GM23338 (cell line): ENCODE results near the gene TMEM43. TPM values are rescaled to one million over a fixed set of nuclear protein-coding genes. Genes with fewer than 3 reads are reported as not detected.
"Not testable (repeated sequence)": the region's sequence is repeated elsewhere in the genome, so short reads cannot be mapped to it uniquely, and the experiment has no call there.

Experiments
- ATAC-seq: fragments of 200-7000 bp; cut with Tn5 transposase; 3 replicates; pipeline ENCODE4 v1.9.1; 2020
- DNase-seq: peaks from one replicate; pipeline ENCODE4 v3.0.0-alpha.2; 2015; ENCODE audit warnings: low spot score
- H2AFZ ChIP-seq: fragments of 200-600 bp; sonication (generic); 2 replicates; pipeline ENCODE4 v1.8.0; 2016; ENCODE audit warnings: antibody characterized with exemption, mild to moderate bottlenecking, moderate library complexity
- H3F3A ChIP-seq: fragments of 200-600 bp; sonication (generic); replicated peaks from 2 replicates; pipeline ENCODE4 v1.8.0; 2017; ENCODE audit warnings: antibody characterized with exemption, mixed run types, low read depth
- H3K27ac ChIP-seq: fragments of 200-600 bp; sonication (generic); 2 replicates; pipeline ENCODE4 v1.6.1; 2016; ENCODE audit warnings: low read depth
- H3K27me3 ChIP-seq: fragments of 200-600 bp; sonication (generic); 2 replicates; pipeline ENCODE4 v1.8.0; 2016; ENCODE audit warnings: mild to moderate bottlenecking, mixed run types, moderate library complexity; ENCODE audit not compliant: insufficient read depth
- H3K36me3 ChIP-seq: fragments of 200-600 bp; sonication (generic); 2 replicates; pipeline ENCODE4 v1.8.0; 2016; ENCODE audit warnings: mild to moderate bottlenecking; ENCODE audit not compliant: insufficient read depth
- H3K4me1 ChIP-seq: fragments of 200-600 bp; sonication (generic); 2 replicates; pipeline ENCODE4 v1.8.0; 2016; ENCODE audit warnings: mild to moderate bottlenecking, moderate library complexity; ENCODE audit not compliant: insufficient read depth
- H3K4me2 ChIP-seq: fragments of 200-600 bp; sonication (generic); 2 replicates; pipeline ENCODE4 v1.7.1; 2017; ENCODE audit warnings: mixed run types
- H3K4me3 ChIP-seq: fragments of 200-600 bp; sonication (generic); 2 replicates; pipeline ENCODE4 v1.6.1; 2016; ENCODE audit warnings: mixed run types
- H3K79me2 ChIP-seq: fragments of 200-600 bp; sonication (generic); replicated peaks from 2 replicates; pipeline ENCODE4 v1.8.0; 2017; ENCODE audit warnings: mild to moderate bottlenecking; ENCODE audit not compliant: insufficient read depth
- H3K9me2 ChIP-seq: fragments of 200-600 bp; sonication (generic); 2 replicates; pipeline ENCODE4 v1.8.0; 2017; ENCODE audit not compliant: insufficient read depth
- H4K20me1 ChIP-seq: fragments of 200-600 bp; sonication (generic); replicated peaks from 2 replicates; pipeline ENCODE4 v1.8.0; 2017; ENCODE audit warnings: mild to moderate bottlenecking; ENCODE audit not compliant: insufficient read depth
- H3K27ac Mint-ChIP-seq: 2 replicates; pipeline ENCODE4 v1.8.0; 2020; ENCODE audit warnings: inconsistent platforms, mild to moderate bottlenecking, moderate library complexity, mixed read lengths
- H3K27me3 Mint-ChIP-seq: 3 replicates; pipeline ENCODE4 v1.8.0; 2022; ENCODE audit warnings: low read depth, mild to moderate bottlenecking, moderate library complexity, mixed read lengths, inconsistent platforms; ENCODE audit not compliant: insufficient read depth, poor library complexity
- H3K36me3 Mint-ChIP-seq: 3 replicates; pipeline ENCODE4 v1.8.0; 2021; ENCODE audit warnings: low read depth, mild to moderate bottlenecking, inconsistent platforms, moderate library complexity, mixed read lengths
- H3K4me1 Mint-ChIP-seq: 3 replicates; pipeline ENCODE4 v1.8.0; 2020; ENCODE audit warnings: mild to moderate bottlenecking, inconsistent platforms, mixed read lengths
- H3K4me3 Mint-ChIP-seq: 3 replicates; pipeline ENCODE4 v1.8.0; 2021; ENCODE audit warnings: moderate library complexity, mild to moderate bottlenecking, inconsistent platforms, mixed read lengths
- H3K9me3 Mint-ChIP-seq: 3 replicates; pipeline ENCODE4 v1.8.0; 2020; ENCODE audit warnings: moderate library complexity, mild to moderate bottlenecking, inconsistent platforms, mixed read lengths
- CTCF ChIP-seq, 2 experiments: fragments of 200-600 bp in 1 of 2; sonication (generic) in 1 of 2; conservative IDR thresholded peaks; 2 replicates each; pipeline versions ENCODE4 v1.5.1 to v1.6.1; 2016 to 2017; ENCODE audit warnings: antibody characterized with exemption in 2 of 2, low read depth in 2 of 2, mild to moderate bottlenecking in 2 of 2, moderate library complexity in 1 of 2
- ETS1 ChIP-seq: IDR thresholded peaks from 2 replicates; pipeline ENCODE4 v1.6.1; 2016; ENCODE audit warnings: antibody characterized with exemption
- STAT1 ChIP-seq: IDR thresholded peaks from one replicate; pipeline ENCODE4 v1.6.1; 2016; ENCODE audit warnings: antibody characterized with exemption; ENCODE audit not compliant: unreplicated experiment
- polyA plus RNA-seq: library from polyadenylated mRNA; unstranded; fragments of >200 nt; fragmentation: Nextera tagmentation; extraction: Ambion mirVana; gene quantifications from 2 replicates; pipeline ENCODE4 v1.2.1, GENCODE V29; 2016
- total RNA-seq: library from RNA; depleted of rRNA; stranded (reverse); fragments of >200 nt; shearing (Covaris generic); gene quantifications from 2 replicates; pipeline ENCODE4 v1.2.3, GENCODE V29; 2014

Gene TMEM43
- total and polyA plus RNA-seq, 2 experiments from 2014 or later, result 15.9 to 34.7 TPM

DNA sequence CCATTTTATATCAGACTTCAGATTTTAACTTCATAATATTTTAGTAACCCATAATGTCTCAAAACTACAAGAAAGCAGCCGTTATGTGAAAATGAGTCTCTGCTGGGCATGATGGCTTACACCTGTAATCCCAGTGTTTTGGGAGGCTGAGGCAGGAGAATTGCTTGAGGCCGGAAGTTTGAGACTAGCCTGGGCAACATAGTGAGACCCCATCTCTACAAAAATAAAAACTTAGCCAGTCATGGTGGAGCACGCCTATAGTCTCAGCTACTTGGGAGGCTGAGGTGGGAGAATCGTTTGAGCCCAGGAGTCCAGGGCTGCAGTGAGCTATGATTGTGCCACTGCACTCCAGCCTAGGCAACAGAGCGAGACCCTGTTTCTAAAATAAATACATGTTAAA, 15.0 kb upstream of the TMEM43 start:
- H3K79me2 ChIP-seq, H2AFZ ChIP-seq, H3K27ac ChIP-seq, H3K4me1 ChIP-seq, H3K36me3 ChIP-seq, H3K27ac Mint-ChIP-seq, DNase-seq, H3K27me3 Mint-ChIP-seq, H4K20me1 ChIP-seq, ATAC-seq, H3K4me2 ChIP-seq, H3K9me2 ChIP-seq, H3K4me3 ChIP-seq, H3K4me1 Mint-ChIP-seq, H3K9me3 Mint-ChIP-seq, H3F3A ChIP-seq, H3K27me3 ChIP-seq, H3K4me3 Mint-ChIP-seq: not testable (repeated sequence)
- peaks cover 31% of the 10 kb centered on the region for H3K36me3 Mint-ChIP-seq

DNA sequence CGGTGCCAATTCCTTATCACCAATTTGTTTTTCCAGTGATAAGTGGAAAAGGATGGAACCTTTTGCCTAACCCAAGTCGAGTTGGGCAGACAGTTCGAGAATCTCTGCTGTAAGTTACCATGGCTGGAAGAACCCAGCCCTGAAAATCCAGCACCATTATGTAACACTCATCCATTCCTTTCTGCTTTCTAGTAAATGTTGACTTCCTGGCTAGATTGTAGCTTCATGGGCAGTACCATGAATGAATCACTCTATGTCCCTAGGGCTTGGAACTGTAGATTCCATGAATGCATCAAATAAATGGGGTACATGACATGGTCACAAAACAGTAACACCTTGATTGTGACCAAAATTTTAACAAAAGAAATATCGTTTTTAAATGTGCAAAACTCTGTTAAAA, 14.2 kb upstream of the TMEM43 start:
- no peaks in the 10 kb centered on the region for H3K9me2 ChIP-seq
- no peak overlapping the region for H3K4me2 ChIP-seq
- Mint-ChIP-seq H3K4me1 (no peaks in the 10 kb centered on the region; the same call in 2 of the 3 replicates), H3K4me3 (no peak overlapping the region), H3K27ac (no peak overlapping the region), H3K27me3 (no peaks in the 10 kb centered on the region), H3K9me3 (no peaks in the 10 kb centered on the region), H3K36me3 (peaks cover 38% of the 10 kb centered on the region)
- peaks cover 10% of the 10 kb centered on the region for H3K36me3 ChIP-seq
- DNase-seq (no peak), ATAC-seq (no peak)
- no peaks in the 10 kb centered on the region for H4K20me1 ChIP-seq
- H2AFZ ChIP-seq, result no peak overlapping the region
- H3F3A ChIP-seq, result no peaks in the 10 kb centered on the region
- no peaks in the 10 kb centered on the region for H3K79me2 ChIP-seq
- no peak overlapping the region for H3K4me3 ChIP-seq
- no peak overlapping the region for H3K27ac ChIP-seq
- H3K27me3 ChIP-seq, result no peaks in the 10 kb centered on the region
- TF ChIP-seq STAT1, result no peak
- H3K4me1 ChIP-seq, result no peaks in the 10 kb centered on the region

- peak; percentile 40 for DNase-seq
- Mint-ChIP-seq H3K27ac (no peak overlapping the region), H3K36me3 (peaks cover 38% of the 10 kb centered on the region), H3K4me1 (peaks cover 10% of the 10 kb centered on the region; the same call in 2 of the 3 replicates), H3K27me3 (no peaks in the 10 kb centered on the region), H3K9me3 (no peaks in the 10 kb centered on the region), H3K4me3 (no peak overlapping the region)
- TF ChIP-seq CTCF (conservative IDR thresholded peaks at IDR 0.05; ENCODE audit: low read depth in 2 of 2) (peak; percentile 55 to 65), ETS1 (no peak)
- ATAC-seq, result peak; percentile 31; the same call in 2 of the 3 replicates
- H3K79me2 ChIP-seq, result 0 out of 2 replicates have a peak, but pooled peaks cover 5% of the 10 kb centered on the region
- H3K9me2 ChIP-seq, result no peaks in the 10 kb centered on the region
- H3K4me1 ChIP-seq, result peaks cover 5% of the 10 kb centered on the region; the same call in 1 of the 2 replicates
- H3K4me2 ChIP-seq, result no peak overlapping the region
- no peak overlapping the region for H3K27ac ChIP-seq
- H3F3A ChIP-seq, result no peaks in the 10 kb centered on the region
- no peaks in the 10 kb centered on the region for H3K27me3 ChIP-seq
- no peak overlapping the region for H2AFZ ChIP-seq
- H4K20me1 ChIP-seq, result peaks cover 4% of the 10 kb centered on the region
- peaks cover 14% of the 10 kb centered on the region for H3K36me3 ChIP-seq
- H3K4me3 ChIP-seq, result no peak overlapping the region
Observed at GRCh38 chr3:14113965-14114635, 10.8 kb upstream of the TMEM43 start.
